Posterior vena cava (tissue), 2 donors: Measurements from ENCODE around the gene HERC2. TPM values are rescaled to one million over a fixed set of nuclear protein-coding genes. Genes with fewer than 3 reads are reported as not detected.
"Not testable (repeated sequence)": the region's sequence is repeated elsewhere in the genome, so short reads cannot be mapped to it uniquely, and the experiment has no call there.

Experiments
- DNase-seq: peaks from one replicate; pipeline ENCODE4 v3.0.0-alpha.2; 2020; ENCODE audit warnings: low spot score
- intact Hi-C, 2 donors: fragments of 100-400 bp; cut with DNase I; formaldehyde crosslinking; loops; one replicate each; pipeline versions ENCODE4 v1.14.1 to v1.14.2; 2022 to 2023
- total RNA-seq, 2 donors: library from RNA; stranded (reverse); fragmentation: NEBNext Ultra II Directional; extraction: Animal tissue kit (Norgen Biotek cat#: 25700); gene quantifications; one replicate each; pipeline ENCODE4 v1.2.1, GENCODE V29; 2021
- donor health status: DM: yes; HTN: yes; CAD: no.
- donor health status: DM: yes; HTN: yes; CAD: no.

The HERC2 gene
- total RNA-seq, 2 donors from 2014 or later = 58.6 to 61.5 TPM

GRCh38 chr15:28197694-28198093 lies 124.3 kb downstream of the HERC2 start:
- DNase-seq, intact Hi-C loops: not testable (repeated sequence)

GRCh38 chr15:28196581-28196980 lies 125.4 kb downstream of the HERC2 start:
- DNase-seq, intact Hi-C loops: not testable (repeated sequence)

- no peak for DNase-seq
- intact Hi-C loops = no loop called here
Measured at GRCh38 chr15:28192772-28193171, 129.2 kb downstream of the HERC2 start.

GRCh38 chr15:28191832-28192231 lies 130.1 kb downstream of the HERC2 start:
- intact Hi-C loops = no loop called here
- peak; percentile 86 for DNase-seq

GRCh38 chr15:28190391-28191174 lies 131.4 kb downstream of the HERC2 start:
- DNase-seq = no peak
- intact Hi-C loops = no loop called here

GRCh38 chr15:28185148-28185895 lies 136.7 kb downstream of the HERC2 start:
- DNase-seq = no peak
- intact Hi-C loops = no loop called here

- no peak for DNase-seq
- intact Hi-C loops = no loop called here
Measured at GRCh38 chr15:28184166-28184565, 137.8 kb downstream of the HERC2 start.

- intact Hi-C loops = no loop called here
- DNase-seq = no peak
Measured at GRCh38 chr15:28182731-28183130, 139.2 kb downstream of the HERC2 start.

- no peak for DNase-seq
- intact Hi-C loops = no loop called here
Measured at GRCh38 chr15:28182216-28182615, 139.8 kb downstream of the HERC2 start.

- DNase-seq = no peak
Measured at GRCh38 chr15:28181366-28181765, 140.6 kb downstream of the HERC2 start.

GRCh38 chr15:28179270-28179669 lies 142.7 kb downstream of the HERC2 start:
- DNase-seq = no peak
- intact Hi-C loops = no loop called here

More at GRCh38 chr15:28181366-28181765, 140.6 kb downstream of the HERC2 start:
- intact Hi-C loops = no loop called here

- no peak for DNase-seq
- intact Hi-C loops = no loop called here
Measured at GRCh38 chr15:28178727-28179126, 143.3 kb downstream of the HERC2 start.

GRCh38 chr15:28178290-28178689 lies 143.7 kb downstream of the HERC2 start:
- intact Hi-C loops = no loop called here
- no peak for DNase-seq

GRCh38 chr15:28169366-28169765 lies 152.6 kb downstream of the HERC2 start:
- no peak for DNase-seq
- intact Hi-C loops = no loop called here

GRCh38 chr15:28168405-28169121 lies 153.4 kb downstream of the HERC2 start:
- intact Hi-C loops, DNase-seq: not testable (repeated sequence)

GRCh38 chr15:28167042-28167441 lies 154.9 kb downstream of the HERC2 start:
- intact Hi-C loops = no loop called here
- DNase-seq = no peak

- intact Hi-C loops = no loop called here
- DNase-seq = no peak
Measured at GRCh38 chr15:28165791-28166190, 156.2 kb downstream of the HERC2 start.

- no peak for DNase-seq
- intact Hi-C loops = no loop called here
Measured at GRCh38 chr15:28164876-28165275, 157.1 kb downstream of the HERC2 start.

- no peak for DNase-seq
- intact Hi-C loops = no loop called here
Measured at GRCh38 chr15:28154283-28154682, 167.7 kb downstream of the HERC2 start.

GRCh38 chr15:28153492-28154119 lies 168.4 kb downstream of the HERC2 start:
- no peak for DNase-seq
- intact Hi-C loops = no loop called here
